Astrocyte of the spinal cord (primary cell): ENCODE results near the gene LAMA4.
"Not testable (repeated sequence)": the region's sequence is repeated elsewhere in the genome, so short reads cannot be mapped to it uniquely, and the experiment has no call there.

Experiments used
- DNase-seq: peaks from one replicate; pipeline ENCODE4 v3.0.0; 2011; ENCODE audit warnings: low read depth, low spot score
- H3K4me3 ChIP-seq: 2 replicates; pipeline ENCODE4 v1.5.1; 2011; ENCODE audit warnings: low read depth, mild to moderate bottlenecking, low read length, moderate library complexity
- in situ Hi-C: cut with HindIII; loops from 2 replicates; pipeline ENCODE4 v1.10.0; 2017; ENCODE audit warnings: low sequenced_read_pairs
- TF ChIP-seq, protein P1 (sequence below): IDR thresholded peaks from 2 replicates; pipeline ENCODE4 v1.5.1; 2012; ENCODE audit warnings: low read depth, mild to moderate bottlenecking, low read length, inconsistent platforms

LAMA4 gene

DNA sequence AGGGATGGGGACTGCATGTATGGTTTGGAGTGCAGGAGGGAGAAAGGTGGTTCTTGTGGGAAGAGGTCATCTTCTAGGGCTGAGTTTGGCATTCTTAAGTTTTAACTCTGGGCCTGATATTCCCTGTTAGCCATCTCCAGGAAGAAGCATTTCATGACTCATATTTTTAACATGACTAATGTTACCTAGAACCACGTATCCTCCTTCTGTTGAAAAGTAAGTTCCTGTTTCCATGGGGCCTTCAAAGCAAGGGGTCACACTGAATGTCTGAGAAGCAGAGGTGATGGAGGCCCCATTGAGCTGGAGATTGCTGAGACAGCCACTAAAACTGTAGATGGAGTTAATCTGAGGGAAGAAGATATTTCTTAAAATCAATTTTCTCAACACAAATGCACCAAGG, 136.8 kb downstream of the LAMA4 start:
- no peak overlapping the region for H3K4me3 ChIP-seq
- in situ Hi-C loops = no loop called here
- peak; percentile 40 for DNase-seq
- TF ChIP-seq, protein P1, sequence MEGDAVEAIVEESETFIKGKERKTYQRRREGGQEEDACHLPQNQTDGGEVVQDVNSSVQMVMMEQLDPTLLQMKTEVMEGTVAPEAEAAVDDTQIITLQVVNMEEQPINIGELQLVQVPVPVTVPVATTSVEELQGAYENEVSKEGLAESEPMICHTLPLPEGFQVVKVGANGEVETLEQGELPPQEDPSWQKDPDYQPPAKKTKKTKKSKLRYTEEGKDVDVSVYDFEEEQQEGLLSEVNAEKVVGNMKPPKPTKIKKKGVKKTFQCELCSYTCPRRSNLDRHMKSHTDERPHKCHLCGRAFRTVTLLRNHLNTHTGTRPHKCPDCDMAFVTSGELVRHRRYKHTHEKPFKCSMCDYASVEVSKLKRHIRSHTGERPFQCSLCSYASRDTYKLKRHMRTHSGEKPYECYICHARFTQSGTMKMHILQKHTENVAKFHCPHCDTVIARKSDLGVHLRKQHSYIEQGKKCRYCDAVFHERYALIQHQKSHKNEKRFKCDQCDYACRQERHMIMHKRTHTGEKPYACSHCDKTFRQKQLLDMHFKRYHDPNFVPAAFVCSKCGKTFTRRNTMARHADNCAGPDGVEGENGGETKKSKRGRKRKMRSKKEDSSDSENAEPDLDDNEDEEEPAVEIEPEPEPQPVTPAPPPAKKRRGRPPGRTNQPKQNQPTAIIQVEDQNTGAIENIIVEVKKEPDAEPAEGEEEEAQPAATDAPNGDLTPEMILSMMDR = no peak

GRCh38 chr6:112116221-112116620, 138.1 kb downstream of the LAMA4 start:
- DNase-seq = no peak
- no peak overlapping the region for H3K4me3 ChIP-seq
- TF ChIP-seq, protein P1 = no peak
- in situ Hi-C loops = no loop called here

DNA sequence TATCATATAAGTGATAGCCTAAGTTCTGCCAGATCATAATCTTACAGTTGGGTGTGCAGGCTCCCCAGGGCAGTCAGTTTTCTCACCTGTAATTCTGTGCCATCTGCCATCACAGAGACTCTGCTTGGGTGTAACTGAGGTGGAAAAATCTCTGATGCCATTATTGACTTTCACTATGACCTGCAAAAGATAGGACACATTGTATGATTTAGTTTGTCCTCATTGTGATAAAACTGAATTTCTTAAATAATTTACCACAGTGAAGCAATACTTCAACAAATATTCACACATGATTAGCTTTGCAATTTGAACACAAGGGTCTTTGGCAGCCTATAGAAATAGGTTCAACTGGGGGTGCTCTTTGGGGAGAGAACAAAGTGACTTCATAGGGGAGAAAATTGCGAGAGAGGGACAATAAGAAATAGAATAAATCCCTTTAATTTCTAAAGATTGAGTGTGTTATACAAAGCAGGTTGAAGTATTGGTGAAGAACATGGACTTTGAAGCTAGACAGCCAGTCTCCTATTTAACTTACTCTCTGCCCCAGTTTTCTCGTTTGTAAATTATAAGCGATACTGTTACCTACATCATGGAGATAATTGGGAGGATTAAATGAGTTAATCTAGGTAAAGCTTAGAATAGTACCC, 139.7 kb downstream of the LAMA4 start:
- in situ Hi-C loops = no loop called here
- no peak overlapping the region for H3K4me3 ChIP-seq
- no peak for DNase-seq
- TF ChIP-seq, protein P1 = no peak

GRCh38 chr6:112113918-112114317, 140.4 kb downstream of the LAMA4 start:
- no peak overlapping the region for H3K4me3 ChIP-seq
- TF ChIP-seq, protein P1 = no peak
- in situ Hi-C loops = no loop called here
- peak; percentile 8 for DNase-seq

GRCh38 chr6:112113431-112113830, 140.9 kb downstream of the LAMA4 start:
- no peak for DNase-seq
- in situ Hi-C loops = no loop called here
- TF ChIP-seq, protein P1 = no peak
- H3K4me3 ChIP-seq = no peak overlapping the region

DNA sequence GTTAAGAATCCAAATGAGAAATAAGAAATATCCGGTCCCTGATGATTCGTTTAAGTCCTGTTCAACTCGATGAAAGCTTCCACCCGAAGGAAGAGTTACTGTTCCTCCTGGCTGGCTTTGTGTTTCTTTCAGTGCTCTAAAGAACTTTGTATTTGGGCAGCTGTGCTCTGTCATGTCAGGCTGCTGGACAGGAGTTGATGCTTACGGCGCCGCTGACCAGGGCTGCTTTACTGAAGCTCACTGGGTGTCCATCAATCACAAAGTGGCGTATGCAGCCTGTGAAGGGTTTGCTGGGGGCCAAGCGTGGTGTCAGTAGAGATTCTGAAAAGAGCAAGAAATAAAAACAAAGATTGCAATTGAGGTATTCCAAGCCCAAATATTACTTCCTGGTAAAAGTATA, 145.1 kb downstream of the LAMA4 start:
- TF ChIP-seq, protein P1 = no peak
- no peak for DNase-seq
- in situ Hi-C loops = no loop called here
- H3K4me3 ChIP-seq = no peak overlapping the region

DNA sequence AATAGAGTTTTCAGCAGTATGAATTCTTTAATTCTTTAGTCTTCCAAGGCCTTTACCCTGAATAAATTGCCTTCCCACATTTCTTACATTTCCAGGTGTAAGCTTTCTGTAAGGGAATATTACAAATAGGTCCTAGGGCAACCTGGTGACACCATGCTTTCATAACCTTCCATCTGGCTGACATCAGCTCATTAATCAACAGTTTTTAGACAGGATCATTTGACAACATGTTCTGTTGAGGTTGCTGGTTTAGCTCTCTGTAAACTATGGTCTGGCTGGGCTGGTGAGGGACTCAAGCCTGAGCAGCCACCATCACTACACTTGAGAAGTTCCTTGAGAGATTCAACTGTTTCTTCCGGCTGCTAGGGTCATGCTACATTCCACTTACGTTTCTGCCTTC, 147.8 kb downstream of the LAMA4 start:
- no peak overlapping the region for H3K4me3 ChIP-seq
- DNase-seq = no peak
- TF ChIP-seq, protein P1 = no peak
- in situ Hi-C loops = no loop called here

- in situ Hi-C loops, DNase-seq, H3K4me3 ChIP-seq: not testable (repeated sequence)
These were observed 148.3 kb downstream of the LAMA4 start for GRCh38 chr6:112106026-112106425.
